ENCODE data around the gene DMC1.

The DMC1 gene

GRCh38 chr22:38613588-38613987, 43.6 kb upstream of the DMC1 start:
- H3K27me3 ChIP-seq (ENCODE audit: insufficient read depth, poor library complexity, severe bottlenecking): no peaks in the 10 kb centered on the region
- H3K27ac ChIP-seq (ENCODE audit: poor library complexity, severe bottlenecking): no peak overlapping the region
- no peak for TF ChIP-seq CTCF (IDR thresholded peaks at IDR 0.05; ENCODE audit: poor library complexity, severe bottlenecking)
- DNase-seq (ENCODE audit: low spot score) (no peak), ATAC-seq (ENCODE audit: low read depth) (no peak)
- H3K9me3 ChIP-seq (ENCODE audit: severe bottlenecking): no peaks in the 10 kb centered on the region
- H3K4me1 ChIP-seq (ENCODE audit: insufficient read depth, poor library complexity, severe bottlenecking): no peaks in the 10 kb centered on the region
- no peak overlapping the region for H3K4me3 ChIP-seq (ENCODE audit: severe bottlenecking)
- no peaks in the 10 kb centered on the region for H3K36me3 ChIP-seq (ENCODE audit: low read depth)

- H3K4me1 ChIP-seq (ENCODE audit: insufficient read depth, poor library complexity, severe bottlenecking): no peaks in the 10 kb centered on the region
- no peak overlapping the region for H3K4me3 ChIP-seq (ENCODE audit: severe bottlenecking)
- ATAC-seq (ENCODE audit: low read depth) (no peak), DNase-seq (ENCODE audit: low spot score) (no peak)
- H3K27me3 ChIP-seq (ENCODE audit: insufficient read depth, poor library complexity, severe bottlenecking): no peaks in the 10 kb centered on the region
- no peak overlapping the region for H3K27ac ChIP-seq (ENCODE audit: poor library complexity, severe bottlenecking)
- no peaks in the 10 kb centered on the region for H3K36me3 ChIP-seq (ENCODE audit: low read depth)
- no peaks in the 10 kb centered on the region for H3K9me3 ChIP-seq (ENCODE audit: severe bottlenecking)
- TF ChIP-seq CTCF (IDR thresholded peaks at IDR 0.05; ENCODE audit: poor library complexity, severe bottlenecking): no peak
Observed at GRCh38 chr22:38612217-38613006, 42.4 kb upstream of the DMC1 start.

GRCh38 chr22:38611559-38611958, 41.6 kb upstream of the DMC1 start:
- H3K36me3 ChIP-seq (ENCODE audit: low read depth): no peaks in the 10 kb centered on the region
- H3K27ac ChIP-seq (ENCODE audit: poor library complexity, severe bottlenecking): no peak overlapping the region
- no peaks in the 10 kb centered on the region for H3K27me3 ChIP-seq (ENCODE audit: insufficient read depth, poor library complexity, severe bottlenecking)
- no peak for ATAC-seq (ENCODE audit: low read depth)
- no peaks in the 10 kb centered on the region for H3K4me1 ChIP-seq (ENCODE audit: insufficient read depth, poor library complexity, severe bottlenecking)
- DNase-seq (ENCODE audit: low spot score): no peak
- TF ChIP-seq CTCF (IDR thresholded peaks at IDR 0.05; ENCODE audit: poor library complexity, severe bottlenecking): no peak
- no peaks in the 10 kb centered on the region for H3K9me3 ChIP-seq (ENCODE audit: severe bottlenecking)
- H3K4me3 ChIP-seq (ENCODE audit: severe bottlenecking): no peak overlapping the region

- no peak for TF ChIP-seq CTCF (IDR thresholded peaks at IDR 0.05; ENCODE audit: poor library complexity, severe bottlenecking)
- Histone ChIP-seq H3K27ac (ENCODE audit: poor library complexity, severe bottlenecking) (no peak overlapping the region), H3K9me3 (ENCODE audit: severe bottlenecking) (no peaks in the 10 kb centered on the region), H3K36me3 (ENCODE audit: low read depth) (no peaks in the 10 kb centered on the region), H3K4me3 (ENCODE audit: severe bottlenecking) (no peak overlapping the region), H3K4me1 (ENCODE audit: insufficient read depth, poor library complexity, severe bottlenecking) (no peaks in the 10 kb centered on the region), H3K27me3 (ENCODE audit: insufficient read depth, poor library complexity, severe bottlenecking) (no peaks in the 10 kb centered on the region)
- DNase-seq (ENCODE audit: low spot score) (no peak), ATAC-seq (ENCODE audit: low read depth) (no peak)
Observed at GRCh38 chr22:38610234-38610633, 40.3 kb upstream of the DMC1 start.

Data from RWPE2 (cell line).